Measurements from ENCODE around the gene CTSH. TPM values are rescaled to one million over a fixed set of nuclear protein-coding genes. Genes with fewer than 3 reads are reported as not detected.

The CTSH gene
- total RNA-seq, 3 donors from 2014 or later: 29.6 to 57.4 (median 53.8) TPM

- ATAC-seq (peak; percentile 75), DNase-seq (peak in 1 of 3 donors; percentile 84)
- Histone ChIP-seq H3K36me3 (ENCODE audit: low read depth) (no peaks in the 10 kb centered on the region), H3K9me3 (no peaks in the 10 kb centered on the region), H3K4me3 (no peak overlapping the region), H3K4me1 (ENCODE audit: low read depth) (no peaks in the 10 kb centered on the region)
- TF ChIP-seq, protein P1, sequence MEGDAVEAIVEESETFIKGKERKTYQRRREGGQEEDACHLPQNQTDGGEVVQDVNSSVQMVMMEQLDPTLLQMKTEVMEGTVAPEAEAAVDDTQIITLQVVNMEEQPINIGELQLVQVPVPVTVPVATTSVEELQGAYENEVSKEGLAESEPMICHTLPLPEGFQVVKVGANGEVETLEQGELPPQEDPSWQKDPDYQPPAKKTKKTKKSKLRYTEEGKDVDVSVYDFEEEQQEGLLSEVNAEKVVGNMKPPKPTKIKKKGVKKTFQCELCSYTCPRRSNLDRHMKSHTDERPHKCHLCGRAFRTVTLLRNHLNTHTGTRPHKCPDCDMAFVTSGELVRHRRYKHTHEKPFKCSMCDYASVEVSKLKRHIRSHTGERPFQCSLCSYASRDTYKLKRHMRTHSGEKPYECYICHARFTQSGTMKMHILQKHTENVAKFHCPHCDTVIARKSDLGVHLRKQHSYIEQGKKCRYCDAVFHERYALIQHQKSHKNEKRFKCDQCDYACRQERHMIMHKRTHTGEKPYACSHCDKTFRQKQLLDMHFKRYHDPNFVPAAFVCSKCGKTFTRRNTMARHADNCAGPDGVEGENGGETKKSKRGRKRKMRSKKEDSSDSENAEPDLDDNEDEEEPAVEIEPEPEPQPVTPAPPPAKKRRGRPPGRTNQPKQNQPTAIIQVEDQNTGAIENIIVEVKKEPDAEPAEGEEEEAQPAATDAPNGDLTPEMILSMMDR (IDR thresholded peaks at IDR 0.05): peak; percentile 43
- intact Hi-C loops (cut with DNase I, micrococcal nuclease): no loop called here
These were observed 34.8 kb upstream of the CTSH start for GRCh38 chr15:78979456-78980320.

GRCh38 chr15:78978601-78979179, 33.8 kb upstream of the CTSH start:
- Histone ChIP-seq H3K4me1 (ENCODE audit: low read depth) (no peaks in the 10 kb centered on the region), H3K4me3 (no peak overlapping the region), H3K36me3 (ENCODE audit: low read depth) (no peaks in the 10 kb centered on the region), H3K9me3 (no peaks in the 10 kb centered on the region)
- ATAC-seq (no peak), DNase-seq (no peak)
- intact Hi-C loops (cut with DNase I, micrococcal nuclease): no loop called here
- TF ChIP-seq, protein P1 (IDR thresholded peaks at IDR 0.05): no peak

- TF ChIP-seq, protein P1 (IDR thresholded peaks at IDR 0.05): no peak
- H3K36me3 ChIP-seq (ENCODE audit: low read depth): no peaks in the 10 kb centered on the region
- H3K4me3 ChIP-seq: no peak overlapping the region
- DNase-seq (no peak), ATAC-seq (no peak)
- intact Hi-C loops (cut with DNase I, micrococcal nuclease): no loop called here
- H3K9me3 ChIP-seq: no peaks in the 10 kb centered on the region
- H3K4me1 ChIP-seq (ENCODE audit: low read depth): no peaks in the 10 kb centered on the region
These were observed 32.9 kb upstream of the CTSH start for GRCh38 chr15:78977591-78978347.

- no peak overlapping the region for H3K4me3 ChIP-seq
- intact Hi-C loops (cut with DNase I, micrococcal nuclease): no loop called here
- no peaks in the 10 kb centered on the region for H3K9me3 ChIP-seq
- no peaks in the 10 kb centered on the region for H3K4me1 ChIP-seq (ENCODE audit: low read depth)
- peak; percentile 25 for ATAC-seq
- H3K36me3 ChIP-seq (ENCODE audit: low read depth): no peaks in the 10 kb centered on the region
- no peak for DNase-seq
- TF ChIP-seq, protein P1 (IDR thresholded peaks at IDR 0.05): no peak
These were observed 32.3 kb upstream of the CTSH start for GRCh38 chr15:78977091-78977571.

DNA sequence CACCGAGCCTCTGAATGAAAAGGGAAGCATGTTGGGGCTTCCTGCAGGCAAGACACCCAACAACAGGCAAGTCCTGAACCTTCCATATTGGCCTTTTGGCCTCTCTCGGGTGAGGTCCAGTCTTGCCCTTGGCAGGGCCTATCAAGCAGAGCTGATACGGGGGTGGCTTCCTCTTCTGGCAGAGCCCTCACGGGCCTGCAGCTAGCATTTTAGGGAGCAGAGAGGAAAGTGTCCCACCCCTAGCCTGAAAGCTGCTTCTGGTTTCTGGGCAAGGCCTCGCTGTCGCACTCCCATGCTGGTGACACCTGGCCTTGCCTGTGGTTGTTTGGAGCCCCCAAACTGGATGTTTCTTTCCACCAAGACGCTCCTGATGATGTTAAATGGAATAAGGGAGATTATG, 31.8 kb upstream of the CTSH start:
- Histone ChIP-seq H3K4me3 (no peak overlapping the region), H3K9me3 (no peaks in the 10 kb centered on the region), H3K36me3 (ENCODE audit: low read depth) (no peaks in the 10 kb centered on the region), H3K4me1 (ENCODE audit: low read depth) (no peaks in the 10 kb centered on the region)
- intact Hi-C loops (cut with DNase I, micrococcal nuclease): no loop called here
- no peak for DNase-seq
- ATAC-seq: no peak
- TF ChIP-seq, protein P1 (IDR thresholded peaks at IDR 0.05): no peak

Measured in mucosa of descending colon (tissue), 3 donors.